Measurements from ENCODE around the gene UNC13B.
A peak's percentile ranks its signal among the peaks of the same experiment; 100 is the strongest.

UNC13B gene

DNA sequence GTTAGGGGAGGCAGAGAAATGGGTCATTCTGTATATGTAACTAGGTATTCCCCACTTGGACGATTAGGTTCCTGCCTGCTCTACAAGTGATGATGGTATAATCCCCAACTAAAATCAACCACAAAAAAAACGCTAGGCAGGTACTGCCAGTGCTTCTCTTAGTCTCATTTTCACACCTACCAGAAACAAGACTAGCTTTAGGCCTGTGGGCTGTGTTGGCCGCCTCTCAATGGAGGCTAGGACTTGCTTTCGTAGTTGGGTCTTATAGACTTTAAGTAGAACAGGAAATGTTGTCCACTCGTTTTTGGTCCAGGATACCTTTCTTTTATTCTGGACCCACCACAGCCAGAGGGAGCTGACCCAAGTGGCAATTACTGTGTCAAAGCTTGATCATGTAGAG lies 111.8 kb downstream of the UNC13B start:
- TF ChIP-seq, protein P1, sequence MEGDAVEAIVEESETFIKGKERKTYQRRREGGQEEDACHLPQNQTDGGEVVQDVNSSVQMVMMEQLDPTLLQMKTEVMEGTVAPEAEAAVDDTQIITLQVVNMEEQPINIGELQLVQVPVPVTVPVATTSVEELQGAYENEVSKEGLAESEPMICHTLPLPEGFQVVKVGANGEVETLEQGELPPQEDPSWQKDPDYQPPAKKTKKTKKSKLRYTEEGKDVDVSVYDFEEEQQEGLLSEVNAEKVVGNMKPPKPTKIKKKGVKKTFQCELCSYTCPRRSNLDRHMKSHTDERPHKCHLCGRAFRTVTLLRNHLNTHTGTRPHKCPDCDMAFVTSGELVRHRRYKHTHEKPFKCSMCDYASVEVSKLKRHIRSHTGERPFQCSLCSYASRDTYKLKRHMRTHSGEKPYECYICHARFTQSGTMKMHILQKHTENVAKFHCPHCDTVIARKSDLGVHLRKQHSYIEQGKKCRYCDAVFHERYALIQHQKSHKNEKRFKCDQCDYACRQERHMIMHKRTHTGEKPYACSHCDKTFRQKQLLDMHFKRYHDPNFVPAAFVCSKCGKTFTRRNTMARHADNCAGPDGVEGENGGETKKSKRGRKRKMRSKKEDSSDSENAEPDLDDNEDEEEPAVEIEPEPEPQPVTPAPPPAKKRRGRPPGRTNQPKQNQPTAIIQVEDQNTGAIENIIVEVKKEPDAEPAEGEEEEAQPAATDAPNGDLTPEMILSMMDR (conservative IDR thresholded peaks at IDR 0.05), result no peak
- no peak overlapping the region for H3K27ac ChIP-seq

DNA sequence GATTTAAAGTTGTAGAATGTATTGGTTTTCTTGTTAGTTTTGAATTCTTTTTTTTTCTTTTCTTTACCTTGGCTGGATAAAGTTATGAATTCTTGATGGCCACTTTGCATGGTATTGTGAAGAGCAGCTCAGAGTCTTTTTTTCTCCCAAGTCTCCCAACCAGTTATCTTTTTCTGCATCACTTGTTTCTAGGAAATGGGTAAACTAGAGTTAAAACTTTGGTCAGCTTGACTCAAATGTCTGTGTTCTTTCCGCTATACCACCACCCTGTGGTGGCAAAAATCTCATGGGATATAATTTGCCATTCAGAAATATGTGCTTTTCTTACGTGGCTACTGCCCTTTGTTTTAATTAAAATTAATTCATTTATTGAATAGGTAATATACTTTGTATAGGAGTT lies 113.2 kb downstream of the UNC13B start:
- TF ChIP-seq, protein P1 (conservative IDR thresholded peaks at IDR 0.05), result 0 out of 2 replicates have a peak, but pooled peaks have one; percentile 8
- no peak overlapping the region for H3K27ac ChIP-seq

GRCh38 chr9:35277171-35277520 lies 115.3 kb downstream of the UNC13B start:
- TF ChIP-seq, protein P1 (conservative IDR thresholded peaks at IDR 0.05), result no peak
- no peak overlapping the region for H3K27ac ChIP-seq

GRCh38 chr9:35277628-35278359 lies 116.0 kb downstream of the UNC13B start:
- no peak overlapping the region for H3K27ac ChIP-seq
- TF ChIP-seq, protein P1 (conservative IDR thresholded peaks at IDR 0.05), result no peak

DNA sequence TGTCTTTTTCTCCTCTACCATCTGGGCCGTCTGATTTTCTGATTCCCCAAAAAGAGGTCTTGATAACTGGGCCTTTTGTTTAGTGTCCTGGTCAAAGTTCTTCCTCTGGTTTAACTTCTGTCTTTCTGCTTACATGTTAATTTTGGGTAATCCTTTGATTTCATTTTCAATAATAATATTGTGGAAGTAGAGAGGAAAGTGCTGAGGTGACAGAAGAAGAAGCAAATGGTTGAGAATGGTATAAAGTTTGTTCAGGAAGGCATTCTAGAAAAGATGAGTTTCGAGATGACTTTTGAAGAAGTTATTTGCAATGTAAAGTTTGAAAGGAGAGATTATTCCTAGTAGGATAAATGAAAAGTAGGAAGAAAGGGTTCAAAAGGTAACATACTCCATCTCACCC lies 118.1 kb downstream of the UNC13B start:
- H3K27ac ChIP-seq, result no peak overlapping the region
- TF ChIP-seq, protein P1 (conservative IDR thresholded peaks at IDR 0.05), result no peak

GRCh38 chr9:35280399-35280798 lies 118.6 kb downstream of the UNC13B start:
- TF ChIP-seq, protein P1 (conservative IDR thresholded peaks at IDR 0.05), result no peak
- no peak overlapping the region for H3K27ac ChIP-seq

DNA sequence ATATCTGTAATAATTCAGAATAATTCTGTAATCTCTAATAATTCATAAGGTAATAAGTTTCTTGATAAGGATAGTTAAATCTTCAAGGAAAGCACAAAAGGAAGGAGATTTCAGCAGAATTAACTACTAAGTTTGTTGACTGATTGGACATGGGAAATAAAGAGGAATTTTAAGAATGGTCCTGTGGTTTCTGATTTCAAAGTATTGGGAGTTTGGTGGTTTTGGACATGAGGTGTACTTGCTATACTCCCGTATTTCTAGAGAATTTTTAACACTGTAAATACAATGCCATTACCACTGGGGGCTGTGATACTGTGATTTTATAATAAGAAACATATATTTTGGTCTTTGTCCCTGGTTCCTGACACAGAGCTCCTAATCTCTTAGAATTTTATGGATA lies 123.9 kb downstream of the UNC13B start:
- H3K27ac ChIP-seq, result no peak overlapping the region
- TF ChIP-seq, protein P1 (conservative IDR thresholded peaks at IDR 0.05), result no peak
